Liver (tissue), 3 donors: ENCODE data around the gene OR2AT4.

ENCODE experiments used
- GABPA ChIP-seq, 2 donors: IDR thresholded peaks in 1 of 2; conservative IDR thresholded peaks in 1 of 2; 2 replicates each; pipeline ENCODE4 v1.6.1; 2016; ENCODE audit warnings: antibody characterized with exemption in 2 of 2, mild to moderate bottlenecking in 1 of 2, moderate library complexity in 1 of 2
- HNF4A ChIP-seq, 2 donors: conservative IDR thresholded peaks; 2 replicates each; pipeline ENCODE4 v1.6.1; 2016; ENCODE audit warnings: antibody characterized with exemption in 2 of 2, mild to moderate bottlenecking in 2 of 2
- JUND ChIP-seq, 2 donors: IDR thresholded peaks; 2 replicates each; pipeline ENCODE4 v1.6.1; 2016; ENCODE audit warnings: antibody characterized with exemption in 2 of 2
- NR2F2 ChIP-seq: IDR thresholded peaks from 2 replicates; pipeline ENCODE4 v1.6.1; 2016; ENCODE audit warnings: antibody characterized with exemption
- RAD21 ChIP-seq, 2 donors: IDR thresholded peaks; 2 replicates each; pipeline ENCODE4 v1.6.1; 2016; ENCODE audit warnings: antibody characterized with exemption in 2 of 2, mild to moderate bottlenecking in 2 of 2
- RXRA ChIP-seq, 2 donors: IDR thresholded peaks; 2 replicates each; pipeline ENCODE4 v1.6.1; 2017 to 2018; ENCODE audit warnings: antibody characterized with exemption in 2 of 2, mild to moderate bottlenecking in 1 of 2
- SP1 ChIP-seq: IDR thresholded peaks from 2 replicates; pipeline ENCODE4 v1.6.1; 2018; ENCODE audit warnings: antibody characterized with exemption, mild to moderate bottlenecking
- TAF1 ChIP-seq: conservative IDR thresholded peaks from 2 replicates; pipeline ENCODE4 v1.6.1; 2016; ENCODE audit warnings: antibody characterized with exemption, mild to moderate bottlenecking
- YY1 ChIP-seq: IDR thresholded peaks from 2 replicates; pipeline ENCODE4 v1.6.1; 2016; ENCODE audit warnings: antibody characterized with exemption, mild to moderate bottlenecking
- TF ChIP-seq, protein P1 (sequence below): fragments of 150-350 bp; IDR thresholded peaks from 2 replicates; pipeline ENCODE4 v1.5.1; 2017; ENCODE audit warnings: improper control_type of control experiment, low read depth, low read length; ENCODE audit not compliant: missing input control
- TF ChIP-seq, protein P2 (sequence below): IDR thresholded peaks from 2 replicates; pipeline ENCODE4 v1.6.1; 2016; ENCODE audit warnings: antibody characterized with exemption, mild to moderate bottlenecking
- TF ChIP-seq, protein P3 (sequence below): IDR thresholded peaks from 2 replicates; pipeline ENCODE4 v1.6.1; 2016; ENCODE audit warnings: antibody characterized with exemption
- TF ChIP-seq, protein P4 (sequence below): IDR thresholded peaks from 2 replicates; pipeline ENCODE4 v1.6.1; 2016; ENCODE audit warnings: antibody characterized with exemption
- donor health status: healthy.
- donor health status: healthy.

DNA sequence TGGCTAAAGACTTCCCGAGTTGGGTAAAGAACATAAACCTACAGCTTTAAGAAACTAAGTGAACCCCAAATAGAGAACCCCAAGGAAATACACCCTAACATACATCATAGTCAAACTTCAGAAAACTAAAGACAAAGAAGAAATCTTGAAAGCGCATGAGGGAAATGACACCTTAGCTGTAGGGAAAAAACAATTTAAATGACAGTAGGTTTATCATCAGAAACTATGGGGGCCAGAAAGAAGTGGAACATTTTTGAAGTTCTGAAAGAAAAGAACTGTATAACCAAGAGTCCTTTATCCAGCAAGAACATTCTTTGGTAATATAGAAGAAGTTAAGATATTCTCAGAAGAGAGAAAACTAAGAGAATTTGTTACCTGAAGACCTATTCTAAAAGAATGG lies 15.5 kb upstream of the OR2AT4 start:
- no peak for TF ChIP-seq TAF1
- TF ChIP-seq, protein P1, sequence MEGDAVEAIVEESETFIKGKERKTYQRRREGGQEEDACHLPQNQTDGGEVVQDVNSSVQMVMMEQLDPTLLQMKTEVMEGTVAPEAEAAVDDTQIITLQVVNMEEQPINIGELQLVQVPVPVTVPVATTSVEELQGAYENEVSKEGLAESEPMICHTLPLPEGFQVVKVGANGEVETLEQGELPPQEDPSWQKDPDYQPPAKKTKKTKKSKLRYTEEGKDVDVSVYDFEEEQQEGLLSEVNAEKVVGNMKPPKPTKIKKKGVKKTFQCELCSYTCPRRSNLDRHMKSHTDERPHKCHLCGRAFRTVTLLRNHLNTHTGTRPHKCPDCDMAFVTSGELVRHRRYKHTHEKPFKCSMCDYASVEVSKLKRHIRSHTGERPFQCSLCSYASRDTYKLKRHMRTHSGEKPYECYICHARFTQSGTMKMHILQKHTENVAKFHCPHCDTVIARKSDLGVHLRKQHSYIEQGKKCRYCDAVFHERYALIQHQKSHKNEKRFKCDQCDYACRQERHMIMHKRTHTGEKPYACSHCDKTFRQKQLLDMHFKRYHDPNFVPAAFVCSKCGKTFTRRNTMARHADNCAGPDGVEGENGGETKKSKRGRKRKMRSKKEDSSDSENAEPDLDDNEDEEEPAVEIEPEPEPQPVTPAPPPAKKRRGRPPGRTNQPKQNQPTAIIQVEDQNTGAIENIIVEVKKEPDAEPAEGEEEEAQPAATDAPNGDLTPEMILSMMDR: no peak
- no peak for TF ChIP-seq YY1
- no peak for TF ChIP-seq SP1
- TF ChIP-seq RAD21 (IDR thresholded peaks at IDR 0.05): no peak
- TF ChIP-seq GABPA (IDR thresholded peaks at IDR 0.05 in 1 of 2, conservative IDR thresholded peaks at IDR 0.05 in 1 of 2): no peak
- TF ChIP-seq, protein P2, sequence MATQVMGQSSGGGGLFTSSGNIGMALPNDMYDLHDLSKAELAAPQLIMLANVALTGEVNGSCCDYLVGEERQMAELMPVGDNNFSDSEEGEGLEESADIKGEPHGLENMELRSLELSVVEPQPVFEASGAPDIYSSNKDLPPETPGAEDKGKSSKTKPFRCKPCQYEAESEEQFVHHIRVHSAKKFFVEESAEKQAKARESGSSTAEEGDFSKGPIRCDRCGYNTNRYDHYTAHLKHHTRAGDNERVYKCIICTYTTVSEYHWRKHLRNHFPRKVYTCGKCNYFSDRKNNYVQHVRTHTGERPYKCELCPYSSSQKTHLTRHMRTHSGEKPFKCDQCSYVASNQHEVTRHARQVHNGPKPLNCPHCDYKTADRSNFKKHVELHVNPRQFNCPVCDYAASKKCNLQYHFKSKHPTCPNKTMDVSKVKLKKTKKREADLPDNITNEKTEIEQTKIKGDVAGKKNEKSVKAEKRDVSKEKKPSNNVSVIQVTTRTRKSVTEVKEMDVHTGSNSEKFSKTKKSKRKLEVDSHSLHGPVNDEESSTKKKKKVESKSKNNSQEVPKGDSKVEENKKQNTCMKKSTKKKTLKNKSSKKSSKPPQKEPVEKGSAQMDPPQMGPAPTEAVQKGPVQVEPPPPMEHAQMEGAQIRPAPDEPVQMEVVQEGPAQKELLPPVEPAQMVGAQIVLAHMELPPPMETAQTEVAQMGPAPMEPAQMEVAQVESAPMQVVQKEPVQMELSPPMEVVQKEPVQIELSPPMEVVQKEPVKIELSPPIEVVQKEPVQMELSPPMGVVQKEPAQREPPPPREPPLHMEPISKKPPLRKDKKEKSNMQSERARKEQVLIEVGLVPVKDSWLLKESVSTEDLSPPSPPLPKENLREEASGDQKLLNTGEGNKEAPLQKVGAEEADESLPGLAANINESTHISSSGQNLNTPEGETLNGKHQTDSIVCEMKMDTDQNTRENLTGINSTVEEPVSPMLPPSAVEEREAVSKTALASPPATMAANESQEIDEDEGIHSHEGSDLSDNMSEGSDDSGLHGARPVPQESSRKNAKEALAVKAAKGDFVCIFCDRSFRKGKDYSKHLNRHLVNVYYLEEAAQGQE: no peak
- TF ChIP-seq, protein P3, sequence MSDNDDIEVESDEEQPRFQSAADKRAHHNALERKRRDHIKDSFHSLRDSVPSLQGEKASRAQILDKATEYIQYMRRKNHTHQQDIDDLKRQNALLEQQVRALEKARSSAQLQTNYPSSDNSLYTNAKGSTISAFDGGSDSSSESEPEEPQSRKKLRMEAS: no peak
- no peak for TF ChIP-seq HNF4A (conservative IDR thresholded peaks at IDR 0.05)
- TF ChIP-seq RXRA (IDR thresholded peaks at IDR 0.05): no peak
- no peak for TF ChIP-seq NR2F2
- no peak for TF ChIP-seq JUND (IDR thresholded peaks at IDR 0.05)
- TF ChIP-seq, protein P4, sequence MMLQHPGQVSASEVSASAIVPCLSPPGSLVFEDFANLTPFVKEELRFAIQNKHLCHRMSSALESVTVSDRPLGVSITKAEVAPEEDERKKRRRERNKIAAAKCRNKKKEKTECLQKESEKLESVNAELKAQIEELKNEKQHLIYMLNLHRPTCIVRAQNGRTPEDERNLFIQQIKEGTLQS: no peak
